Endodermal cell (in vitro differentiated cells): Measurements from ENCODE around the gene EP300. TPM values are rescaled to one million over a fixed set of nuclear protein-coding genes. Genes with fewer than 3 reads are reported as not detected.
A peak's percentile ranks its signal among the peaks of the same experiment; 100 is the strongest.
"Not testable (repeated sequence)": the region's sequence is repeated elsewhere in the genome, so short reads cannot be mapped to it uniquely, and the experiment has no call there.

Experiments
- DNase-seq: peaks from one replicate; pipeline ENCODE4 v3.0.0-alpha.2; 2017
- H3K27ac ChIP-seq: 2 replicates; pipeline ENCODE4 v1.5.1; 2013; ENCODE audit warnings: mild to moderate bottlenecking, low read depth, low read length, moderate library complexity
- H3K27me3 ChIP-seq: 2 replicates; pipeline ENCODE4 v1.6.1; 2013; ENCODE audit warnings: mild to moderate bottlenecking, low read length, moderate library complexity; ENCODE audit not compliant: insufficient read depth, control insufficient read depth, poor library complexity, severe bottlenecking
- H3K36me3 ChIP-seq: 2 replicates; pipeline ENCODE4 v1.7.0; 2013; ENCODE audit warnings: mild to moderate bottlenecking, low read length, moderate library complexity; ENCODE audit not compliant: control insufficient read depth, insufficient read depth
- H3K4me1 ChIP-seq: one replicate; pipeline ENCODE4 v1.7.0; 2013; ENCODE audit warnings: low read length; ENCODE audit not compliant: control insufficient read depth, insufficient read depth
- H3K4me3 ChIP-seq: 2 replicates; pipeline ENCODE4 v1.5.1; 2013; ENCODE audit warnings: mild to moderate bottlenecking, low read length, moderate library complexity
- H3K9ac ChIP-seq: 2 replicates; pipeline ENCODE4 v1.6.1; 2013; ENCODE audit warnings: mild to moderate bottlenecking, low read length, moderate library complexity; ENCODE audit not compliant: poor library complexity, severe bottlenecking; ENCODE audit errors: extremely low read depth
- H3K9me3 ChIP-seq: 2 replicates; pipeline ENCODE4 v1.6.1; 2013; ENCODE audit warnings: mild to moderate bottlenecking, low read length, moderate library complexity; ENCODE audit not compliant: control insufficient read depth
- H3K27ac Mint-ChIP-seq: 2 replicates; pipeline ENCODE4 v1.8.0; 2020; ENCODE audit warnings: mixed read lengths
- H3K27me3 Mint-ChIP-seq: 2 replicates; pipeline ENCODE4 v1.8.0; 2021; ENCODE audit warnings: mild to moderate bottlenecking, mixed read lengths; ENCODE audit not compliant: insufficient read depth
- H3K36me3 Mint-ChIP-seq: 2 replicates; pipeline ENCODE4 v1.8.0; 2020; ENCODE audit warnings: low read depth, mixed read lengths
- H3K4me1 Mint-ChIP-seq: 2 replicates; pipeline ENCODE4 v1.8.0; 2020; ENCODE audit warnings: mixed read lengths
- H3K4me3 Mint-ChIP-seq: 2 replicates; pipeline ENCODE4 v1.8.0; 2020; ENCODE audit warnings: mild to moderate bottlenecking, moderate library complexity, mixed read lengths
- H3K9me3 Mint-ChIP-seq: 2 replicates; pipeline ENCODE4 v1.8.0; 2020; ENCODE audit warnings: mild to moderate bottlenecking, mixed read lengths
- WGBS, 2 experiments: methylation state at CpG; one replicate each; pipeline versions ENCODE4 v1.1.5 to v1.1.7; 2013; ENCODE audit warnings: missing lambda C conversion rate in 2 of 2, mixed read lengths in 1 of 2; ENCODE audit not compliant: insufficient coverage in 1 of 2, insufficient read length in 1 of 2; 5-methylcytosine and 5-hydroxymethylcytosine counted together
- total RNA-seq, 2 donors: library from RNA; stranded (reverse); fragmentation: NEBNext Ultra II Directional in 1 of 2; extraction: Animal tissue kit (Norgen Biotek cat#: 25700) in 1 of 2; gene quantifications; 2 replicates in 1 of 2; 3 replicates in 1 of 2; pipeline ENCODE4 v1.2.1, GENCODE V29; 2021
- TF ChIP-seq, protein P1 (sequence below): fragments of 200-600 bp; sonication (generic); conservative IDR thresholded peaks from 2 replicates; pipeline ENCODE4 v1.5.0; 2021; ENCODE audit warnings: antibody characterized with exemption, mild to moderate bottlenecking

Gene EP300
- total RNA-seq, 2 donors from 2014 or later: 95.5 to 130 TPM

DNA sequence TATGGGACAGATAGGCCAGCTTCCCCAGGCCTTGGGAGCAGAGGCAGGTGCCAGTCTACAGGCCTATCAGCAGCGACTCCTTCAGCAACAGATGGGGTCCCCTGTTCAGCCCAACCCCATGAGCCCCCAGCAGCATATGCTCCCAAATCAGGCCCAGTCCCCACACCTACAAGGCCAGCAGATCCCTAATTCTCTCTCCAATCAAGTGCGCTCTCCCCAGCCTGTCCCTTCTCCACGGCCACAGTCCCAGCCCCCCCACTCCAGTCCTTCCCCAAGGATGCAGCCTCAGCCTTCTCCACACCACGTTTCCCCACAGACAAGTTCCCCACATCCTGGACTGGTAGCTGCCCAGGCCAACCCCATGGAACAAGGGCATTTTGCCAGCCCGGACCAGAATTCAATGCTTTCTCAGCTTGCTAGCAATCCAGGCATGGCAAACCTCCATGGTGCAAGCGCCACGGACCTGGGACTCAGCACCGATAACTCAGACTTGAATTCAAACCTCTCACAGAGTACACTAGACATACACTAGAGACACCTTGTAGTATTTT, 86.1 kb downstream of the EP300 start:
- Mint-ChIP-seq H3K4me1 (no peaks in the 10 kb centered on the region), H3K4me3 (no peak overlapping the region), H3K36me3 (peaks cover 66% of the 10 kb centered on the region), H3K9me3 (no peaks in the 10 kb centered on the region), H3K27me3 (no peaks in the 10 kb centered on the region), H3K27ac (peak overlapping the region; percentile 58)
- Histone ChIP-seq H3K4me1 (no peaks in the 10 kb centered on the region), H3K27me3 (no peaks in the 10 kb centered on the region), H3K9me3 (no peaks in the 10 kb centered on the region), H3K27ac (no peak overlapping the region), H3K36me3 (peaks cover 72% of the 10 kb centered on the region), H3K4me3 (no peak overlapping the region), H3K9ac (no peak overlapping the region)
- 96 to 97% methylated on average over 4 to 8 of the region's 8 CpGs for WGBS, 2 experiments
- TF ChIP-seq, protein P1, sequence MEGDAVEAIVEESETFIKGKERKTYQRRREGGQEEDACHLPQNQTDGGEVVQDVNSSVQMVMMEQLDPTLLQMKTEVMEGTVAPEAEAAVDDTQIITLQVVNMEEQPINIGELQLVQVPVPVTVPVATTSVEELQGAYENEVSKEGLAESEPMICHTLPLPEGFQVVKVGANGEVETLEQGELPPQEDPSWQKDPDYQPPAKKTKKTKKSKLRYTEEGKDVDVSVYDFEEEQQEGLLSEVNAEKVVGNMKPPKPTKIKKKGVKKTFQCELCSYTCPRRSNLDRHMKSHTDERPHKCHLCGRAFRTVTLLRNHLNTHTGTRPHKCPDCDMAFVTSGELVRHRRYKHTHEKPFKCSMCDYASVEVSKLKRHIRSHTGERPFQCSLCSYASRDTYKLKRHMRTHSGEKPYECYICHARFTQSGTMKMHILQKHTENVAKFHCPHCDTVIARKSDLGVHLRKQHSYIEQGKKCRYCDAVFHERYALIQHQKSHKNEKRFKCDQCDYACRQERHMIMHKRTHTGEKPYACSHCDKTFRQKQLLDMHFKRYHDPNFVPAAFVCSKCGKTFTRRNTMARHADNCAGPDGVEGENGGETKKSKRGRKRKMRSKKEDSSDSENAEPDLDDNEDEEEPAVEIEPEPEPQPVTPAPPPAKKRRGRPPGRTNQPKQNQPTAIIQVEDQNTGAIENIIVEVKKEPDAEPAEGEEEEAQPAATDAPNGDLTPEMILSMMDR: no peak
- no peak for DNase-seq

DNA sequence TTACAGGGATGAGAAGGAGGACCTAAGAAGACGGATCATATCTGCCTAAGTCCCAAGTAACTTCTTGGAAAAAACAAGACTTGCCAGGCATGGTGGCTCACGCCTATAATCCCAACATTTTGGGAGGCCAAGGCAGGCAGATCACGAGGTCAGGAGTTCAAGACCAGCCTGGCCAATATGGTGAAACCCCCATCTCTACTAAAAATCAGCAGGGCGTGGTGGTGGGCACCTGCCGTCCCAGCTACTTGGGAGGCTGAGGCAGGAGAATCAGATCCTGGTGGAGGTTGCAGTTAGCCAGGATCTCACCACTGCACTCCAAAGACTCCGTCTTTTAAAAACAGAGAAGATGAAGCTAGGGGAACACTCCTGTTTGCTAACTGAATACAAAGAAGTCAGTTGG, 88.0 kb downstream of the EP300 start:
- not testable (repeated sequence) for DNase-seq, H3K9ac ChIP-seq, H3K27me3 Mint-ChIP-seq, H3K9me3 Mint-ChIP-seq, H3K4me1 Mint-ChIP-seq, H3K4me3 Mint-ChIP-seq, H3K27ac Mint-ChIP-seq, H3K4me1 ChIP-seq, H3K27ac ChIP-seq, H3K9me3 ChIP-seq, H3K4me3 ChIP-seq, H3K27me3 ChIP-seq
- H3K36me3 ChIP-seq: peaks cover 53% of the 10 kb centered on the region
- H3K36me3 Mint-ChIP-seq: peaks cover 50% of the 10 kb centered on the region
- WGBS, 2 experiments: 93 to 94% methylated on average over 5 to 6 of the region's 6 CpGs

DNA sequence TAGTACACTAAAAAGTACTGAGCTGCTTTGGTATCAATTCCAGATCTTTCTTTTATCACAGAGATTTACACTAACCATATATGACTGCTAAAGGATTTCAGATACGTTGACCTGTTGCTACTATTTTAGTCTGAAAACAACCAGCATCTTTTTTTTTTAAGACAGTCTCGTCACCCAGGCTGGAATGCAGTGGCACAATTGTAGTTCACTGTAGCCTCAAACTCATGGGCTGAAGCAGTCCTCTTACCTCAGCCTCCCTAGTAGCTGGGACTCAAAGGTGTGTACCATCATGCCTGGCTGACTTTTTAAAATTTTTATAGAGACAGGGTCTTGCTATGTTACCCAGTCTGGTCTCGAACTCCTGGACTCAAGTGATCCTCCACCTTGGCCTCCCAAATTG, 88.5 kb downstream of the EP300 start:
- H3K4me3 Mint-ChIP-seq: no peak overlapping the region
- Histone ChIP-seq H3K27ac (peak overlapping the region; percentile 53), H3K36me3 (peaks cover 47% of the 10 kb centered on the region), H3K4me1 (no peaks in the 10 kb centered on the region), H3K9me3 (no peaks in the 10 kb centered on the region), H3K9ac (no peak overlapping the region), H3K4me3 (no peak overlapping the region), H3K27me3 (no peaks in the 10 kb centered on the region)
- H3K27me3 Mint-ChIP-seq: no peaks in the 10 kb centered on the region
- H3K36me3 Mint-ChIP-seq: peaks cover 44% of the 10 kb centered on the region
- no peaks in the 10 kb centered on the region for H3K9me3 Mint-ChIP-seq
- 86 to 92% methylated on average over 3 of the region's 3 CpGs for WGBS, 2 experiments
- TF ChIP-seq, protein P1: no peak
- H3K27ac Mint-ChIP-seq: peak overlapping the region; percentile 19
- DNase-seq: no peak
- no peaks in the 10 kb centered on the region for H3K4me1 Mint-ChIP-seq
